K562 (cell line): ENCODE results near the gene ARID3A. TPM values are rescaled to one million over a fixed set of nuclear protein-coding genes. Genes with fewer than 3 reads are reported as not detected.

Source experiments
- ATAC-seq: fragments of 200-7000 bp; cut with Tn5 transposase; 3 replicates; pipeline ENCODE4 v1.9.1; 2020; ENCODE audit warnings: moderate library complexity
- BruUV-seq: library from RNA; stranded (reverse); fragments of 400-500 nt; replicated peaks from 2 replicates; lab custom pipeline; 2021; lab: Mats Ljungman, UMichigan
- CTCF ChIA-PET: fragments of 300-600 bp; formaldehyde crosslinking; extraction: SDS; loops from one replicate; lab custom pipeline; 2021; ENCODE audit warnings: low intra/inter-chr PET ratio; lab: Yijun Ruan, JAX
- POLR2A ChIA-PET: fragments of 300-600, 350-650 bp; sonication (Branson Sonifier 250); formaldehyde crosslinking; extraction: SDS; loops from one replicate; lab custom pipeline; 2021; ENCODE audit warnings: antibody characterized with exemption, inconsistent platforms; lab: Yijun Ruan, JAX
- DNase-seq, 4 experiments: peaks; one replicate each; pipeline versions ENCODE4 v3.0.0 to v3.0.0-alpha.2; 2011 to 2018; ENCODE audit warnings: low spot score in 3 of 4, mixed read lengths in 3 of 4; ENCODE audit errors: extremely low read depth in 1 of 4
- FAIRE-seq: peaks from 2 replicates; lab custom pipeline; 2011; peaks lifted over from hg19 to GRCh38; lab: Jason Lieb, UNC
- H2AFZ ChIP-seq: 2 replicates; pipeline ENCODE4 v1.6.0; 2011; ENCODE audit warnings: low read depth, low read length, control low read depth, inconsistent platforms
- H3K27ac ChIP-seq: fragments of 200-600 bp; 3 replicates; pipeline ENCODE4 v1.8.0; 2011; ENCODE audit warnings: low read depth, mild to moderate bottlenecking, control low read depth, inconsistent platforms, low read length, moderate library complexity, mixed read lengths; ENCODE audit errors: extremely low read depth
- H3K27me3 ChIP-seq, 2 experiments: fragments of 300-600 bp in 1 of 2; 2 replicates in 1 of 2; 3 replicates in 1 of 2; pipeline versions ENCODE4 v1.6.0 to v1.8.0; 2011; ENCODE audit warnings: inconsistent platforms in 2 of 2, low read length in 2 of 2, mild to moderate bottlenecking in 1 of 2, mixed read lengths in 1 of 2, moderate library complexity in 1 of 2; ENCODE audit not compliant: control insufficient read depth in 2 of 2, insufficient read depth in 2 of 2
- H3K36me3 ChIP-seq: fragments of 300-600 bp; 3 replicates; pipeline ENCODE4 v1.8.0; 2011; ENCODE audit warnings: mild to moderate bottlenecking, low read length, inconsistent platforms; ENCODE audit not compliant: control insufficient read depth, insufficient read depth
- H3K4me1 ChIP-seq, 2 experiments: fragments of 200-600 bp in 1 of 2; replicated peaks in 1 of 2; 2 replicates in 1 of 2; 3 replicates in 1 of 2; pipeline versions ENCODE4 v1.5.1 to v1.8.0; 2011; ENCODE audit warnings: inconsistent platforms in 2 of 2, low read length in 2 of 2, mild to moderate bottlenecking in 1 of 2, mixed read lengths in 1 of 2, moderate library complexity in 1 of 2; ENCODE audit not compliant: control insufficient read depth in 2 of 2, insufficient read depth in 2 of 2
- H3K4me2 ChIP-seq: 2 replicates; pipeline ENCODE4 v1.6.1; 2011; ENCODE audit warnings: low read length, control low read depth, inconsistent platforms, mixed read lengths; ENCODE audit not compliant: insufficient read depth
- H3K4me3 ChIP-seq: fragments of 200-600 bp; sonication (generic), shearing (Covaris generic); 2 replicates; pipeline ENCODE4 v1.5.1; 2016; ENCODE audit warnings: control low read depth, inconsistent platforms
- H3K79me2 ChIP-seq: fragments of 200-600 bp; 3 replicates; pipeline ENCODE4 v1.8.0; 2011; ENCODE audit warnings: low read length, inconsistent platforms; ENCODE audit not compliant: control insufficient read depth, insufficient read depth
- H3K9ac ChIP-seq, 2 experiments: 2 replicates each; pipeline versions ENCODE4 v1.6.0 to v1.6.1; 2011; ENCODE audit warnings: low read depth in 2 of 2, low read length in 2 of 2, control low read depth in 1 of 2, inconsistent platforms in 1 of 2, mild to moderate bottlenecking in 1 of 2, mixed read lengths in 1 of 2; ENCODE audit not compliant: insufficient read depth in 1 of 2
- H3K9me1 ChIP-seq: one replicate; pipeline ENCODE4 v1.6.0; 2011; ENCODE audit warnings: inconsistent platforms, mild to moderate bottlenecking, low read length, moderate library complexity; ENCODE audit not compliant: control insufficient read depth, insufficient read depth
- H3K9me3 ChIP-seq: replicated peaks from 2 replicates; pipeline ENCODE4 v1.5.1; 2011; ENCODE audit warnings: low read depth, low read length, inconsistent platforms; ENCODE audit not compliant: control insufficient read depth, insufficient read depth
- H4K20me1 ChIP-seq: replicated peaks from 2 replicates; pipeline ENCODE4 v1.6.1; 2011; ENCODE audit warnings: low read length, inconsistent platforms, mixed read lengths; ENCODE audit not compliant: control insufficient read depth, insufficient read depth
- POLR2A ChIP-seq: fragments of 450-650 bp; conservative IDR thresholded peaks from 2 replicates; pipeline ENCODE4 v1.6.1; 2016
- POLR2G ChIP-seq: fragments of 200-400 bp; formaldehyde crosslinking; IDR thresholded peaks from 2 replicates; pipeline ENCODE4 v1.6.1; 2017; ENCODE audit warnings: low read depth, mild to moderate bottlenecking, antibody characterized with exemption, low read length, moderate library complexity
- RBFOX2 ChIP-seq: fragments of 200-400 bp; formaldehyde crosslinking; IDR thresholded peaks from 2 replicates; pipeline ENCODE4 v1.6.1; 2017; ENCODE audit warnings: low read depth, mild to moderate bottlenecking, low read length, moderate library complexity
- RBM22 ChIP-seq: fragments of 200-400 bp; formaldehyde crosslinking; IDR thresholded peaks from 2 replicates; pipeline ENCODE4 v1.6.1; 2018; ENCODE audit warnings: low read length, low read depth; ENCODE audit not compliant: poor library complexity, severe bottlenecking
- STAT5B ChIP-seq: fragments of 250-450 bp; sonication (Bioruptor Pico); IDR thresholded peaks from 2 replicates; pipeline ENCODE4 v1.8.0; 2021; ENCODE audit warnings: mild to moderate bottlenecking, inconsistent platforms
- SUPT5H ChIP-seq: fragments of 450-650 bp; IDR thresholded peaks from 2 replicates; pipeline ENCODE4 v1.6.1; 2016
- WGBS: fragments of 100-300 bp; shearing (Covaris generic); methylation state at CpG from one replicate; pipeline ENCODE4 v1.1.6; 2016; ENCODE audit warnings: low coverage, mixed read lengths; ENCODE audit not compliant: insufficient coverage; ENCODE audit errors: missing lambda C conversion rate; 5-methylcytosine and 5-hydroxymethylcytosine counted together
- in situ Hi-C: fragments of 300-500 bp; cut with MboI; formaldehyde crosslinking; loops from 4 replicates; pipeline ENCODE4 v1.15.0; 2018; ENCODE audit warnings: inconsistent platforms, mixed read lengths
- intact Hi-C: fragments of 100-400 bp; cut with micrococcal nuclease; formaldehyde crosslinking; loops from 2 replicates; pipeline ENCODE4 v1.14.2; 2022
- polyA plus RNA-seq, 8 experiments: library from polyadenylated mRNA; depleted of rRNA in 4 of 8; stranded (reverse) in 5 of 8; unstranded in 3 of 8; fragments of >200 nt; fragmentation: Nextera tagmentation in 2 of 8; fragmentation: Illumina TruSeq in 1 of 8; extraction: Ambion mirVana in 2 of 8; extraction: Trizol in 1 of 8; gene quantifications; 2 replicates each; pipeline versions ENCODE4 v1.2.1 to v1.2.3, GENCODE V29; 2011 to 2014; ENCODE audit warnings: inconsistent platforms in 1 of 8, missing spikeins in 1 of 8
- total RNA-seq, 7 experiments: library from RNA; depleted of rRNA in 6 of 7; stranded (reverse); fragments of >200 nt in 6 of 7; fragmentation: Illumina TruSeq in 2 of 7; extraction: Trizol in 2 of 7; gene quantifications; 2 replicates each; pipeline versions ENCODE4 v1.2.1 to v1.2.3, GENCODE V29; 2011 to 2021; ENCODE audit warnings: low replicate concordance in 1 of 7

Gene ARID3A
- total and polyA plus RNA-seq, 9 of the 15 experiments (the other 6 are each of a cell fraction or from before 2014, with no cell fraction given) = 1.4 to 118 (median 31.2) TPM

DNA sequence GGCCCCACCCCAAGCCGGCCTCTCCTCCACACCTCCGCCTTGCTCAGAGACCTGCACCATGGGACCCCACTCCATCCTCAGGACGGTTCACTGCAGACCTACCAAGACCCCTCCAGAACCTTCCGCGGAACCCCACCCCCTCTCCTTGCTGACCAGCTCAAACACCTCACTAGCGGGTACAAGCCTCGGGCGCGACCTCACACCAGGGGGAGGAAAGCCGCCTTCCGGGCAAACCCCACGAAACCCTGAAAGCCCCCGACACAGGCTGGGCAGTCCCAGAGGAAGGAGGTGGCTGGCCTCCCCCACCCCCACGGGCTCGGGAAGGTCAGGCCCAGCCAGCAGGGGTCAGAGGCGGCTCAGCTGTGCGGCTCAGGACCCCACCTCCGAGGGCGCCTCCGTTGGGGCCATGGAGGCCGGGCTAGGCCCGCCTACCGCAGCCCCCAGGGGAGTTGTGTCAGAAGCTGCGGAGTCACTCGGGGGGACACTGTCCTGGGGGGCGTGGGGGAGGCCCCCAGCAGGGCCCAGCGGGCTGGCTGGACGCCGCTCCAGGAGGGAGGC lies 84.2 kb downstream of the ARID3A start:
- no peaks in the 10 kb centered on the region for H3K9me1 ChIP-seq
- intact Hi-C loops = no loop called here
- TF ChIP-seq SUPT5H (peak; percentile 59; the same call in 1 of the 2 replicates), RBM22 (peak; percentile 39), POLR2G (peak; percentile 58; the same call in 1 of the 2 replicates), STAT5B (CRISPR knock-in tag) (no peak), RBFOX2 (peak; percentile 60), POLR2A (peak; percentile 18; the same call in 1 of the 2 replicates)
- no peaks in the 10 kb centered on the region for H3K9me3 ChIP-seq
- peak; percentile 11; the same call in 2 of the 3 replicates for ATAC-seq
- no peak overlapping the region for H3K9ac ChIP-seq
- no peak overlapping the region for H3K4me3 ChIP-seq
- 0 out of 2 replicates have a peak, but pooled peaks cover under 1% of the 10 kb centered on the region for H4K20me1 ChIP-seq
- H3K36me3 ChIP-seq = peaks cover 59% of the 10 kb centered on the region; the same call in 2 of the 3 replicates
- no peak overlapping the region for H3K27ac ChIP-seq
- in situ Hi-C loops = no loop called here
- no peak for FAIRE-seq
- 100% methylated on average over 9 of the region's 29 CpGs for WGBS
- H3K27me3 ChIP-seq = no peaks in the 10 kb centered on the region
- peaks cover 20% of the 10 kb centered on the region for H3K79me2 ChIP-seq
- ChIA-PET POLR2A (interaction anchor here (1.7 kb wide), 1 partner anchor 10 kb away, joined by 7 read pairs; no protein-coding TSS in a partner anchor), CTCF (no interaction called here)
- H3K4me1 ChIP-seq = peaks cover 0 to 78% of the 10 kb centered on the region in 2 experiments; a peak in 2 of 5 replicates
- no peak for DNase-seq
- H3K4me2 ChIP-seq = no peak overlapping the region
- BruUV-seq = TSS peak; percentile 86
- no peak overlapping the region for H2AFZ ChIP-seq
